HAP-1 (cell line): ENCODE data around the gene B9D1.
"Not testable (repeated sequence)": the region's sequence is repeated elsewhere in the genome, so short reads cannot be mapped to it uniquely, and the experiment has no call there.

Experiments
- DNase-seq, 2 experiments: peaks; one replicate each; pipeline ENCODE4 v3.0.0-alpha.2; 2016 to 2020; ENCODE audit warnings: low spot score in 2 of 2
- H3K27me3 ChIP-seq: fragments of 250-450 bp; sonication (Bioruptor Pico); 2 replicates; pipeline ENCODE4 v1.5.1; 2020; ENCODE audit warnings: low read depth, mild to moderate bottlenecking, moderate library complexity
- H3K36me3 ChIP-seq: fragments of 250-450 bp; sonication (Bioruptor Pico); replicated peaks from 2 replicates; pipeline ENCODE4 v1.5.1; 2020; ENCODE audit warnings: mild to moderate bottlenecking
- H3K4me1 ChIP-seq: fragments of 250-450 bp; sonication (Bioruptor Pico); 2 replicates; pipeline ENCODE4 v1.5.1; 2020; ENCODE audit warnings: mild to moderate bottlenecking
- H3K4me3 ChIP-seq: fragments of 250-450 bp; sonication (Bioruptor Pico); 2 replicates; pipeline ENCODE4 v1.5.1; 2020; ENCODE audit warnings: mild to moderate bottlenecking, moderate library complexity
- H3K9me3 ChIP-seq: fragments of 250-450 bp; sonication (Bioruptor Pico); 2 replicates; pipeline ENCODE4 v1.5.1; 2020; ENCODE audit warnings: mild to moderate bottlenecking, moderate library complexity
- in situ Hi-C: fragments of 300-500 bp; cut with MboI; formaldehyde crosslinking; loops from 3 replicates; pipeline ENCODE4 v1.14.3; 2020; ENCODE audit warnings: low sequenced_read_pairs, inconsistent platforms, mixed read lengths

Gene B9D1

GRCh38 chr17:19364699-19365498, 2.4 kb upstream of the B9D1 start:
- Histone ChIP-seq H3K27me3 (no peaks in the 10 kb centered on the region), H3K36me3 (no peaks in the 10 kb centered on the region), H3K4me3 (no peak overlapping the region), H3K9me3 (no peaks in the 10 kb centered on the region; the same call in 1 of the 2 replicates), H3K4me1 (peaks cover 12% of the 10 kb centered on the region)
- in situ Hi-C loops = loop anchor here (5.0 kb wide), 3 partner anchors 82 to 397 kb away; no protein-coding TSS in a partner anchor
- DNase-seq = no peak

GRCh38 chr17:19363460-19364035, 1.0 kb upstream of the B9D1 start:
- no peaks in the 10 kb centered on the region; the same call in 1 of the 2 replicates for H3K9me3 ChIP-seq
- no peak for DNase-seq
- H3K36me3 ChIP-seq = no peaks in the 10 kb centered on the region; the same call in 1 of the 2 replicates
- no peaks in the 10 kb centered on the region for H3K27me3 ChIP-seq
- no peak overlapping the region for H3K4me3 ChIP-seq
- in situ Hi-C loops = loop anchor here (5.0 kb wide), 3 partner anchors 84 to 399 kb away; no protein-coding TSS in a partner anchor
- peaks cover 12% of the 10 kb centered on the region for H3K4me1 ChIP-seq

GRCh38 chr17:19363114-19363438, 553 bp upstream of the B9D1 start:
- Histone ChIP-seq H3K27me3 (no peaks in the 10 kb centered on the region), H3K4me1 (peaks cover 12% of the 10 kb centered on the region), H3K36me3 (no peaks in the 10 kb centered on the region; the same call in 1 of the 2 replicates), H3K4me3 (peak overlapping the region; percentile 82), H3K9me3 (no peaks in the 10 kb centered on the region; the same call in 1 of the 2 replicates)
- DNase-seq = no peak
- in situ Hi-C loops = loop anchor here (5.0 kb wide), 3 partner anchors 84 to 399 kb away; no protein-coding TSS in a partner anchor

GRCh38 chr17:19361944-19362276, 613 bp downstream of the B9D1 start:
- in situ Hi-C loops = loop anchor here (5.0 kb wide), 3 partner anchors 85 to 400 kb away; no protein-coding TSS in a partner anchor
- H3K4me3 ChIP-seq = peak overlapping the region; percentile 82

GRCh38 chr17:19361326-19361725, 1.2 kb downstream of the B9D1 start:
- peaks cover 11% of the 10 kb centered on the region; the same call in 1 of the 2 replicates for H3K36me3 ChIP-seq
- DNase-seq = no peak
- H3K4me3 ChIP-seq = peak overlapping the region; percentile 82
- in situ Hi-C loops = loop anchor here (5.0 kb wide), 3 partner anchors 86 to 401 kb away; no protein-coding TSS in a partner anchor
- no peaks in the 10 kb centered on the region; the same call in 1 of the 2 replicates for H3K9me3 ChIP-seq
- peaks cover 12% of the 10 kb centered on the region for H3K4me1 ChIP-seq
- H3K27me3 ChIP-seq = no peaks in the 10 kb centered on the region

More at GRCh38 chr17:19361944-19362276, 613 bp downstream of the B9D1 start:
- Histone ChIP-seq H3K9me3 (no peaks in the 10 kb centered on the region; the same call in 1 of the 2 replicates), H3K4me1 (peaks cover 12% of the 10 kb centered on the region), H3K27me3 (no peaks in the 10 kb centered on the region), H3K36me3 (peaks cover 6% of the 10 kb centered on the region; the same call in 1 of the 2 replicates)
- DNase-seq = no peak

- H3K9me3 ChIP-seq = no peaks in the 10 kb centered on the region; the same call in 1 of the 2 replicates
- H3K36me3 ChIP-seq = peaks cover 11% of the 10 kb centered on the region; the same call in 1 of the 2 replicates
- no peak overlapping the region for H3K4me3 ChIP-seq
- H3K4me1 ChIP-seq = peaks cover 12% of the 10 kb centered on the region
- in situ Hi-C loops = loop anchor here (5.0 kb wide), 3 partner anchors 87 to 402 kb away; no protein-coding TSS in a partner anchor
- no peaks in the 10 kb centered on the region for H3K27me3 ChIP-seq
- no peak for DNase-seq
Measured at GRCh38 chr17:19360772-19361171, 1.8 kb downstream of the B9D1 start.

GRCh38 chr17:19359856-19360255, 2.7 kb downstream of the B9D1 start:
- H3K27me3 ChIP-seq = no peaks in the 10 kb centered on the region
- peaks cover 11% of the 10 kb centered on the region; the same call in 1 of the 2 replicates for H3K36me3 ChIP-seq
- peaks cover 12% of the 10 kb centered on the region for H3K4me1 ChIP-seq
- H3K4me3 ChIP-seq = no peak overlapping the region
- in situ Hi-C loops = loop anchor here (5.0 kb wide), 3 partner anchors 87 to 402 kb away; no protein-coding TSS in a partner anchor
- no peaks in the 10 kb centered on the region; the same call in 1 of the 2 replicates for H3K9me3 ChIP-seq
- DNase-seq = no peak

GRCh38 chr17:19359151-19359550, 3.4 kb downstream of the B9D1 start:
- in situ Hi-C loops = no loop called here
- H3K4me1 ChIP-seq = peaks cover 12% of the 10 kb centered on the region
- H3K9me3 ChIP-seq = no peaks in the 10 kb centered on the region; the same call in 1 of the 2 replicates
- no peak for DNase-seq
- no peak overlapping the region for H3K4me3 ChIP-seq
- H3K27me3 ChIP-seq = no peaks in the 10 kb centered on the region
- peaks cover 11% of the 10 kb centered on the region; the same call in 1 of the 2 replicates for H3K36me3 ChIP-seq

GRCh38 chr17:19357761-19358160, 4.8 kb downstream of the B9D1 start:
- no peak for DNase-seq
- Histone ChIP-seq H3K36me3 (peaks cover 11% of the 10 kb centered on the region; the same call in 1 of the 2 replicates), H3K9me3 (no peaks in the 10 kb centered on the region; the same call in 1 of the 2 replicates), H3K4me3 (no peak overlapping the region), H3K27me3 (no peaks in the 10 kb centered on the region), H3K4me1 (peaks cover 7% of the 10 kb centered on the region)
- in situ Hi-C loops = no loop called here

GRCh38 chr17:19357351-19357750, 5.2 kb downstream of the B9D1 start:
- Histone ChIP-seq H3K4me3 (no peak overlapping the region), H3K9me3 (no peaks in the 10 kb centered on the region; the same call in 1 of the 2 replicates), H3K4me1 (peaks cover 7% of the 10 kb centered on the region), H3K27me3 (no peaks in the 10 kb centered on the region), H3K36me3 (peaks cover 11% of the 10 kb centered on the region; the same call in 1 of the 2 replicates)
- in situ Hi-C loops = no loop called here
- no peak for DNase-seq

GRCh38 chr17:19354748-19355147, 7.8 kb downstream of the B9D1 start:
- H3K9me3 ChIP-seq = no peaks in the 10 kb centered on the region
- no peak for DNase-seq
- H3K36me3 ChIP-seq = peaks cover 11% of the 10 kb centered on the region; the same call in 1 of the 2 replicates
- no peak overlapping the region for H3K4me3 ChIP-seq
- no peaks in the 10 kb centered on the region for H3K27me3 ChIP-seq
- in situ Hi-C loops = no loop called here
- H3K4me1 ChIP-seq = no peaks in the 10 kb centered on the region; the same call in 1 of the 2 replicates

GRCh38 chr17:19353401-19353800, 9.1 kb downstream of the B9D1 start:
- H3K9me3 ChIP-seq, in situ Hi-C loops: not testable (repeated sequence)

GRCh38 chr17:19348806-19349205, 13.7 kb downstream of the B9D1 start:
- no peak for DNase-seq
- no peak overlapping the region for H3K4me3 ChIP-seq
- peaks cover 2% of the 10 kb centered on the region; the same call in 1 of the 2 replicates for H3K36me3 ChIP-seq
- in situ Hi-C loops = no loop called here
- H3K9me3 ChIP-seq = no peaks in the 10 kb centered on the region
- H3K4me1 ChIP-seq = peaks cover 12% of the 10 kb centered on the region
- H3K27me3 ChIP-seq = no peaks in the 10 kb centered on the region

More at GRCh38 chr17:19353401-19353800, 9.1 kb downstream of the B9D1 start:
- not testable (repeated sequence) for DNase-seq, H3K27me3 ChIP-seq, H3K4me1 ChIP-seq, H3K4me3 ChIP-seq
- peaks cover 13% of the 10 kb centered on the region; the same call in 1 of the 2 replicates for H3K36me3 ChIP-seq
